Mesothelial cell of epicardium (in vitro differentiated cells): Measurements from ENCODE around the gene OLIG2. TPM values are rescaled to one million over a fixed set of nuclear protein-coding genes. Genes with fewer than 3 reads are reported as not detected.

Experiments
- DNase-seq, 2 experiments: peaks; one replicate each; pipeline ENCODE4 v3.0.0; 2021; ENCODE audit warnings: low spot score in 2 of 2; ENCODE audit not compliant: unreplicated experiment in 2 of 2
- H3K27ac Mint-ChIP-seq: 2 replicates; pipeline ENCODE4 v1.8.0; 2021; ENCODE audit warnings: mixed read lengths
- H3K27me3 Mint-ChIP-seq: 2 replicates; pipeline ENCODE4 v1.8.0; 2021; ENCODE audit warnings: low read depth, mixed read lengths
- H3K36me3 Mint-ChIP-seq: 2 replicates; pipeline ENCODE4 v1.8.0; 2021; ENCODE audit warnings: mixed read lengths
- H3K4me1 Mint-ChIP-seq: 2 replicates; pipeline ENCODE4 v1.8.0; 2021; ENCODE audit warnings: mixed read lengths
- H3K4me3 Mint-ChIP-seq: 2 replicates; pipeline ENCODE4 v1.8.0; 2021; ENCODE audit warnings: mild to moderate bottlenecking, moderate library complexity, mixed read lengths
- H3K9me3 Mint-ChIP-seq: 2 replicates; pipeline ENCODE4 v1.8.0; 2021; ENCODE audit warnings: mixed read lengths
- total RNA-seq: library from RNA; stranded (reverse); gene quantifications from 3 replicates; pipeline ENCODE4 v1.2.1, GENCODE V29; 2021
- TF ChIP-seq, protein P1 (sequence below): fragments of 200-600 bp; sonication (generic); IDR thresholded peaks from one replicate; pipeline ENCODE4 v1.5.0; 2021; ENCODE audit warnings: antibody characterized with exemption; ENCODE audit not compliant: unreplicated experiment

OLIG2 gene
- total RNA-seq, 1 donor from 2014 or later, result 0.38 TPM

GRCh38 chr21:33027401-33028286, 1.9 kb downstream of the OLIG2 start:
- Mint-ChIP-seq H3K27ac (no peak overlapping the region), H3K4me3 (no peak overlapping the region), H3K9me3 (no peaks in the 10 kb centered on the region), H3K4me1 (peaks cover 8% of the 10 kb centered on the region), H3K36me3 (no peaks in the 10 kb centered on the region), H3K27me3 (peaks cover 93% of the 10 kb centered on the region)
- no peak for DNase-seq
- TF ChIP-seq, protein P1, sequence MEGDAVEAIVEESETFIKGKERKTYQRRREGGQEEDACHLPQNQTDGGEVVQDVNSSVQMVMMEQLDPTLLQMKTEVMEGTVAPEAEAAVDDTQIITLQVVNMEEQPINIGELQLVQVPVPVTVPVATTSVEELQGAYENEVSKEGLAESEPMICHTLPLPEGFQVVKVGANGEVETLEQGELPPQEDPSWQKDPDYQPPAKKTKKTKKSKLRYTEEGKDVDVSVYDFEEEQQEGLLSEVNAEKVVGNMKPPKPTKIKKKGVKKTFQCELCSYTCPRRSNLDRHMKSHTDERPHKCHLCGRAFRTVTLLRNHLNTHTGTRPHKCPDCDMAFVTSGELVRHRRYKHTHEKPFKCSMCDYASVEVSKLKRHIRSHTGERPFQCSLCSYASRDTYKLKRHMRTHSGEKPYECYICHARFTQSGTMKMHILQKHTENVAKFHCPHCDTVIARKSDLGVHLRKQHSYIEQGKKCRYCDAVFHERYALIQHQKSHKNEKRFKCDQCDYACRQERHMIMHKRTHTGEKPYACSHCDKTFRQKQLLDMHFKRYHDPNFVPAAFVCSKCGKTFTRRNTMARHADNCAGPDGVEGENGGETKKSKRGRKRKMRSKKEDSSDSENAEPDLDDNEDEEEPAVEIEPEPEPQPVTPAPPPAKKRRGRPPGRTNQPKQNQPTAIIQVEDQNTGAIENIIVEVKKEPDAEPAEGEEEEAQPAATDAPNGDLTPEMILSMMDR, result no peak

DNA sequence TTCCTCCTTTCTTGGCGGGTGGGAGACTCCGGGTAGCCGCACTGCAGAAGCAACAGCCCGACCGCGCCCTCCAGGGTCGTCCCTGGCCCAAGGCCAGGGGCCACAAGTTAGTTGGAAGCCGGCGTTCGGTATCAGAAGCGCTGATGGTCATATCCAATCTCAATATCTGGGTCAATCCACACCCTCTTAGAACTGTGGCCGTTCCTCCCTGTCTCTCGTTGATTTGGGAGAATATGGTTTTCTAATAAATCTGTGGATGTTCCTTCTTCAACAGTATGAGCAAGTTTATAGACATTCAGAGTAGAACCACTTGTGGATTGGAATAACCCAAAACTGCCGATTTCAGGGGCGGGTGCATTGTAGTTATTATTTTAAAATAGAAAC, 2.5 kb downstream of the OLIG2 start:
- H3K36me3 Mint-ChIP-seq, result no peaks in the 10 kb centered on the region
- DNase-seq, result no peak
- peaks cover 92% of the 10 kb centered on the region for H3K27me3 Mint-ChIP-seq
- TF ChIP-seq, protein P1, result no peak
- H3K9me3 Mint-ChIP-seq, result no peaks in the 10 kb centered on the region
- peaks cover 7% of the 10 kb centered on the region for H3K4me1 Mint-ChIP-seq
- H3K4me3 Mint-ChIP-seq, result no peak overlapping the region
- H3K27ac Mint-ChIP-seq, result no peak overlapping the region

- Mint-ChIP-seq H3K9me3 (no peaks in the 10 kb centered on the region), H3K27ac (no peak overlapping the region), H3K27me3 (peaks cover 92% of the 10 kb centered on the region), H3K36me3 (no peaks in the 10 kb centered on the region), H3K4me1 (peaks cover 7% of the 10 kb centered on the region), H3K4me3 (no peak overlapping the region)
- no peak for DNase-seq
- TF ChIP-seq, protein P1, result no peak
Observed at GRCh38 chr21:33028773-33029384, 3.1 kb downstream of the OLIG2 start.

DNA sequence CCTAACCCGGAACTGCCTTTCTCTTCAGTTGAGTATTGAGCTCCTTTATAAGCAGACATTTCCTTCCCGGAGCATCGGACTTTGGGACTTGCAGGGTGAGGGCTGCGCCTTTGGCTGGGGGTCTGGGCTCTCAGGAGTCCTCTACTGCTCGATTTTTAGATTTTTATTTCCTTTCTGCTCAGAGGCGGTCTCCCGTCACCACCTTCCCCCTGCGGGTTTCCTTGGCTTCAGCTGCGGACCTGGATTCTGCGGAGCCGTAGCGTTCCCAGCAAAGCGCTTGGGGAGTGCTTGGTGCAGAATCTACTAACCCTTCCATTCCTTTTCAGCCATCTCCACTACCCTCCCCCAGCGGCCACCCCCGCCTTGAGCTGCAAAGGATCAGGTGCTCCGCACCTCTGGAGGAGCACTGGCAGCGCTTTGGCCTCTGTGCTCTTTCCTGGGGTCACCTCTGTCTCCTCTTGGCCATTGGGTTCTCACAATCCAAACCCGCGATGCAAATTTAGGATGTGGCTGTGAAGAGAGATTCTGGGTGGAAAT, 3.7 kb downstream of the OLIG2 start:
- DNase-seq, result no peak
- H3K27me3 Mint-ChIP-seq, result peaks cover 92% of the 10 kb centered on the region
- H3K4me3 Mint-ChIP-seq, result no peak overlapping the region
- H3K27ac Mint-ChIP-seq, result no peak overlapping the region
- no peaks in the 10 kb centered on the region for H3K9me3 Mint-ChIP-seq
- peaks cover 7% of the 10 kb centered on the region for H3K4me1 Mint-ChIP-seq
- TF ChIP-seq, protein P1, result no peak
- H3K36me3 Mint-ChIP-seq, result no peaks in the 10 kb centered on the region

DNA sequence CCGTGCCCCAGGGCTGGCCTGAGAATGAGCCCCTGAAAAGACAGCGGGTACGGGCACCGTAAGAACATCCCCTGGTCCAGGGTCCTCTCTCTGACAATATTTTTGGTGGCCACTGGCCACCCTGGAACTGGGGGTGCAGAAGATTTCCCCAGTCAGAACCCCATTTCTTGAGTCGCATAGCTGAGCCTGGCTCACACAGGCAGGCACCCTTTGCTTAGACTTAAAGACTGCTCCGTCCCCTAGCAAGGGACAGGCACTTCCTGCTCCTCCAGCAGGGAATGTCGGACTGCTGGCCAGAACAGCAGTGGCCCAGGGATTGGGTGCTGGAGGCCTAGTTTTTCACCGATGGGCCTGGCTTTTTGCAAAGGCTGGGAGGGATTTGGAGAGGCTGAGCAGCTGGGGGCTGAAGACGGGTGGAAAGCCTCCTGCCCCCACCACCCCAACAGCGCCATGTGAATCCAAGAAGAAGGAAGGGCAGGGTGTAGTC, 4.3 kb downstream of the OLIG2 start:
- Mint-ChIP-seq H3K9me3 (no peaks in the 10 kb centered on the region), H3K4me3 (no peak overlapping the region)

More for the DNA sequence above, 4.3 kb downstream of the OLIG2 start:
- Mint-ChIP-seq H3K27ac (no peak overlapping the region), H3K4me1 (peaks cover 7% of the 10 kb centered on the region), H3K36me3 (no peaks in the 10 kb centered on the region), H3K27me3 (peaks cover 92% of the 10 kb centered on the region)
- no peak for DNase-seq
- TF ChIP-seq, protein P1, result no peak
